GM12878 (cell line): Measurements from ENCODE around the gene KLF14. TPM values are rescaled to one million over a fixed set of nuclear protein-coding genes. Genes with fewer than 3 reads are reported as not detected.

ENCODE experiments used
- ATAC-seq: fragments of 200-7000 bp; cut with Tn5 transposase; 3 replicates; pipeline ENCODE4 v1.9.1; 2020; ENCODE audit warnings: mild to moderate bottlenecking, moderate library complexity
- BruUV-seq: library from RNA; stranded (reverse); fragments of 400-500 nt; replicated peaks from 2 replicates; lab custom pipeline; 2021; lab: Mats Ljungman, UMichigan
- CTCF ChIA-PET: fragments of 300-600 bp; sonication (Branson Sonifier 250); formaldehyde crosslinking; extraction: SDS; loops from one replicate; lab custom pipeline; 2021; ENCODE audit warnings: inconsistent platforms; lab: Yijun Ruan, JAX
- POLR2A ChIA-PET: fragments of 350-600 bp; formaldehyde crosslinking; extraction: SDS; loops from one replicate; lab custom pipeline; 2021; ENCODE audit warnings: inconsistent platforms; lab: Charles Lee
- RAD21 ChIA-PET: fragments of 300-600 bp; sonication (Branson Sonifier 250); formaldehyde crosslinking; loops from one replicate; lab custom pipeline; 2023; ENCODE audit warnings: antibody characterized with exemption; ENCODE audit not compliant: unreplicated experiment; lab: Charles Lee
- SMC1A ChIA-PET: fragments of 300-600 bp; sonication (Branson Sonifier 250); formaldehyde crosslinking; loops from one replicate; lab custom pipeline; 2023; ENCODE audit not compliant: unreplicated experiment, uncharacterized antibody; lab: Charles Lee
- DNase-seq: peaks from one replicate; pipeline ENCODE4 v3.0.0-alpha.2; 2011; ENCODE audit warnings: low read depth, low spot score
- FAIRE-seq: peaks from 3 replicates; lab custom pipeline; 2011; peaks lifted over from hg19 to GRCh38; lab: Jason Lieb, UNC
- H2AFZ ChIP-seq: 2 replicates; pipeline ENCODE4 v1.6.0; 2011; ENCODE audit warnings: low read depth, low read length, control low read depth; ENCODE audit not compliant: control insufficient read depth
- H3K27ac ChIP-seq: 2 replicates; pipeline ENCODE4 v1.5.1; 2011; ENCODE audit warnings: control low read depth; ENCODE audit not compliant: control insufficient read depth, insufficient read depth
- H3K27me3 ChIP-seq, 2 experiments: replicated peaks in 1 of 2; 2 replicates each; pipeline versions ENCODE4 v1.6.0 to v1.6.1; 2011; ENCODE audit warnings: low read length in 1 of 2; ENCODE audit not compliant: control insufficient read depth in 2 of 2, insufficient read depth in 2 of 2
- H3K36me3 ChIP-seq, 2 experiments: 2 replicates each; pipeline ENCODE4 v1.5.1; 2011; ENCODE audit warnings: low read length in 1 of 2; ENCODE audit not compliant: control insufficient read depth in 2 of 2, insufficient read depth in 2 of 2
- H3K4me1 ChIP-seq: 2 replicates; pipeline ENCODE4 v1.6.1; 2011; ENCODE audit warnings: mild to moderate bottlenecking, low read length, moderate library complexity, mixed read lengths; ENCODE audit not compliant: control insufficient read depth, insufficient read depth
- H3K4me2 ChIP-seq: 2 replicates; pipeline ENCODE4 v1.6.0; 2011; ENCODE audit warnings: control low read depth; ENCODE audit not compliant: control insufficient read depth, insufficient read depth
- H3K4me3 ChIP-seq: fragments of 200-600 bp; sonication (generic); 2 replicates; pipeline ENCODE4 v1.5.1; 2016
- H3K79me2 ChIP-seq: 2 replicates; pipeline ENCODE4 v1.6.0; 2011; ENCODE audit warnings: low read length; ENCODE audit not compliant: control insufficient read depth, insufficient read depth
- H3K9ac ChIP-seq: 2 replicates; pipeline ENCODE4 v1.8.0; 2011; ENCODE audit warnings: low read length, control low read depth, mixed read lengths; ENCODE audit not compliant: control insufficient read depth, insufficient read depth
- H3K9me3 ChIP-seq: replicated peaks from 3 replicates; pipeline ENCODE4 v1.5.1; 2011; ENCODE audit warnings: mild to moderate bottlenecking, low read length; ENCODE audit not compliant: control insufficient read depth, insufficient read depth
- H4K20me1 ChIP-seq: 2 replicates; pipeline ENCODE4 v1.6.0; 2011; ENCODE audit not compliant: control insufficient read depth, insufficient read depth
- CHD1 ChIP-seq: IDR thresholded peaks from 2 replicates; pipeline ENCODE4 v1.6.1; 2012; ENCODE audit warnings: low read depth, low read length, improper control_type of control experiment
- FOS ChIP-seq: IDR thresholded peaks from 3 replicates; pipeline ENCODE4 v1.6.1; 2011; ENCODE audit warnings: borderline replicate concordance; ENCODE audit not compliant: insufficient read length; ENCODE audit errors: extremely low read depth
- HDGF ChIP-seq: fragments of 450-650 bp; IDR thresholded peaks from 2 replicates; pipeline ENCODE4 v1.6.1; 2016; ENCODE audit warnings: antibody characterized with exemption
- KLF5 ChIP-seq: fragments of 450-650 bp; IDR thresholded peaks from 2 replicates; pipeline ENCODE4 v1.6.1; 2014; ENCODE audit warnings: mild to moderate bottlenecking; ENCODE audit not compliant: partially characterized antibody
- LARP7 ChIP-seq: fragments of 450-650 bp; IDR thresholded peaks from 2 replicates; pipeline ENCODE4 v1.6.1; 2017; ENCODE audit warnings: mild to moderate bottlenecking
- MEF2A ChIP-seq: IDR thresholded peaks from 2 replicates; pipeline ENCODE4 v1.6.1; 2011; ENCODE audit warnings: low read depth, mild to moderate bottlenecking, low read length, moderate library complexity; ENCODE audit not compliant: insufficient read depth
- MEF2B ChIP-seq: fragments of 450-650 bp; IDR thresholded peaks from 2 replicates; pipeline ENCODE4 v1.6.1; 2018; ENCODE audit warnings: mild to moderate bottlenecking, moderate library complexity; ENCODE audit not compliant: partially characterized antibody, poor library complexity, severe bottlenecking
- MTA3 ChIP-seq: IDR thresholded peaks from 2 replicates; pipeline ENCODE4 v1.6.1; 2012; ENCODE audit warnings: low read length, inconsistent platforms, borderline replicate concordance
- NR2C1 ChIP-seq: fragments of 450-650 bp; IDR thresholded peaks from 2 replicates; pipeline ENCODE4 v1.6.1; 2017; ENCODE audit warnings: antibody characterized with exemption, mild to moderate bottlenecking, moderate library complexity
- POLR2AphosphoS2 ChIP-seq: IDR thresholded peaks from 2 replicates; pipeline ENCODE4 v1.6.1; 2011; ENCODE audit warnings: low read depth, mild to moderate bottlenecking, low read length, improper control_type of control experiment, moderate library complexity
- RAD21 ChIP-seq: IDR thresholded peaks from 2 replicates; pipeline ENCODE4 v1.6.1; 2011; ENCODE audit warnings: mild to moderate bottlenecking, low read depth, low read length, moderate library complexity; ENCODE audit not compliant: insufficient read depth
- ZBED1 ChIP-seq: IDR thresholded peaks from 2 replicates; pipeline ENCODE4 v1.6.1; 2016; ENCODE audit warnings: borderline replicate concordance
- ZNF217 ChIP-seq: fragments of 450-650 bp; IDR thresholded peaks from 2 replicates; pipeline ENCODE4 v1.6.1; 2017; ENCODE audit warnings: antibody characterized with exemption, mild to moderate bottlenecking
- WGBS: methylation state at CpG from one replicate; pipeline ENCODE4 v1.1.6; 2016; ENCODE audit warnings: low lambda C conversion rate; ENCODE audit not compliant: insufficient replicate concordance, insufficient coverage; ENCODE audit errors: missing lambda C conversion rate; 5-methylcytosine and 5-hydroxymethylcytosine counted together
- in situ Hi-C: fragments of 300-500 bp; cut with MboI; formaldehyde crosslinking; loops from 9 replicates; pipeline ENCODE4 v1.14.3; 2018; ENCODE audit warnings: mixed read lengths
- intact Hi-C: fragments of 100-400 bp; cut with micrococcal nuclease; formaldehyde crosslinking; loops from one replicate; pipeline ENCODE4 v1.14.2; 2022; ENCODE audit not compliant: unreplicated experiment
- polyA plus RNA-seq, 11 experiments: library from polyadenylated mRNA; depleted of rRNA in 4 of 11; unstranded in 6 of 11; stranded (reverse) in 5 of 11; fragments of >200 nt; fragmentation: Nextera tagmentation in 4 of 11; fragmentation: Illumina TruSeq in 1 of 11; extraction: Ambion mirVana in 4 of 11; extraction: Trizol in 1 of 11; gene quantifications; 1 replicate in 1 of 11; 2 replicates in 10 of 11; pipeline versions ENCODE4 v1.2.1 to v1.2.3, GENCODE V29; 2011 to 2016; ENCODE audit warnings: inconsistent platforms in 2 of 11, missing spikeins in 2 of 11, low read depth in 1 of 11
- total RNA-seq, 4 experiments: library from RNA; depleted of rRNA in 3 of 4; stranded (reverse); fragments of >200 nt in 3 of 4; fragmentation: Illumina TruSeq in 1 of 4; extraction: Trizol in 1 of 4; gene quantifications; 2 replicates each; pipeline versions ENCODE4 v1.2.1 to v1.2.3, GENCODE V29; 2013 to 2021
- TF ChIP-seq, protein P1 (sequence below): fragments of 450-650 bp; IDR thresholded peaks from 2 replicates; pipeline ENCODE4 v1.6.1; 2018; ENCODE audit warnings: borderline replicate concordance, mild to moderate bottlenecking; ENCODE audit not compliant: partially characterized antibody
- TF ChIP-seq, protein P2 (sequence below): fragments of 150-350 bp; IDR thresholded peaks from 2 replicates; pipeline ENCODE4 v1.6.1; 2014; ENCODE audit warnings: mild to moderate bottlenecking, low read depth, low read length
- TF ChIP-seq, protein P3 (sequence below): fragments of 450-650 bp; IDR thresholded peaks from 2 replicates; pipeline ENCODE4 v1.6.1; 2017; ENCODE audit warnings: borderline replicate concordance

Gene KLF14
- total and polyA plus RNA-seq, 10 of the 15 experiments (the other 5 are each of a cell fraction or from before 2014, with no cell fraction given), result 0.06 TPM; not detected in 9

DNA sequence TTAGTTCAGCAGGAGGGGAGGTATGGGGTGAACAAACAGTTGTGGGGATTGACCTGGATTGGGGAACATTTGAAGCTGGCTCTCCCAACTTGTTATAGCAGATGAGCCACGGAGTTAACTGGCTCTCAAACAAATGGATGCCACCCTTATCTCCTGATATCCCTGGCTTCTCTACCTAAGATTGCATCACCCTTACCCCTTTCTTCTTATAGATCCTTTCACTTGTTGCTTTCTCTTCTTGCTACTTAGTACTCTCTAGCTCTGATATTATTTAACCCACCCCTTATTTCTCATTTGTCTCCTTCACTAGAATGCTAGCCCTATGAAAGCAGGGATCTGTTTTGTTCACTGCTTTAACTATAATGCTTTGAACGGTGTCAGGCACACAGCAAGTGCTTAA, 22.3 kb upstream of the KLF14 start (continued):
- TF ChIP-seq MTA3 (no peak), MEF2A (no peak), LARP7 (no peak), HDGF (no peak), CHD1 (no peak)
- TF ChIP-seq, protein P1, sequence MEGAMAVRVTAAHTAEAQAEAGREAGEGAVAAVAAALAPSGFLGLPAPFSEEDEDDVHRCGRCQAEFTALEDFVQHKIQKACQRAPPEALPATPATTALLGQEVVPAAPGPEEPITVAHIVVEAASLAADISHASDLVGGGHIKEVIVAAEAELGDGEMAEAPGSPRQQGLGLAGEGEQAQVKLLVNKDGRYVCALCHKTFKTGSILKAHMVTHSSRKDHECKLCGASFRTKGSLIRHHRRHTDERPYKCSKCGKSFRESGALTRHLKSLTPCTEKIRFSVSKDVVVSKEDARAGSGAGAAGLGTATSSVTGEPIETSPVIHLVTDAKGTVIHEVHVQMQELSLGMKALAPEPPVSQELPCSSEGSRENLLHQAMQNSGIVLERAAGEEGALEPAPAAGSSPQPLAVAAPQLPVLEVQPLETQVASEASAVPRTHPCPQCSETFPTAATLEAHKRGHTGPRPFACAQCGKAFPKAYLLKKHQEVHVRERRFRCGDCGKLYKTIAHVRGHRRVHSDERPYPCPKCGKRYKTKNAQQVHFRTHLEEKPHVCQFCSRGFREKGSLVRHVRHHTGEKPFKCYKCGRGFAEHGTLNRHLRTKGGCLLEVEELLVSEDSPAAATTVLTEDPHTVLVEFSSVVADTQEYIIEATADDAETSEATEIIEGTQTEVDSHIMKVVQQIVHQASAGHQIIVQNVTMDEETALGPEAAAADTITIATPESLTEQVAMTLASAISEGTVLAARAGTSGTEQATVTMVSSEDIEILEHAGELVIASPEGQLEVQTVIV, result no peak

DNA sequence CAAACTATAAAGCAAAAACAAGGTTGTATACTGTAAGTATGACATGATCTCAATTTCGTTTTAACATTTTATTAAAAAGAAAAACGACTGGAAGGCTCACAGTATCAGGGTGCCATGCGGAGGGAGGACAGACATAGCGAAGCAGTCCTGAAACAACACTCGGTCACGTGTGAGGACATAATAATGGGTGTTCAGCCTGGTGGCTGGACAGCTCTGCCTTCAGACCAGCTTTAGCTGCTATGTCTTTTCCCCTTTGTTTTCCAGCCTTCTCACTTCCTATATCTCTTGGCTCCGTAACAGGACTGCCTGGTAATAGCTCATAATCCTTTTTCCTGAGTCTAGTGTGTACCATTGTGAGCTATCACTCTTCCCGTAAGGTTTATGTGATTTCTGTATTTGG, 18.4 kb upstream of the KLF14 start:
- ATAC-seq, result no peak
- H3K27me3 ChIP-seq, result no peaks in the 10 kb centered on the region; a peak in 1 of 4 replicates
- SMC1A ChIA-PET, result no interaction called here
- no peak for FAIRE-seq
- no peaks in the 10 kb centered on the region for H3K4me1 ChIP-seq
- POLR2A ChIA-PET, result no interaction called here
- no peaks in the 10 kb centered on the region for H4K20me1 ChIP-seq
- no peak for DNase-seq
- intact Hi-C loops (no loop called here), in situ Hi-C loops (no loop called here)
- 63% methylated on average over 8 of the region's 8 CpGs for WGBS
- no peaks in the 10 kb centered on the region for H3K79me2 ChIP-seq
- CTCF ChIA-PET, result interaction anchor here (1.2 kb wide), 1 partner anchor 35 kb away, joined by 3 read pairs; no protein-coding TSS in a partner anchor
- H3K4me2 ChIP-seq, result no peak overlapping the region
- H3K9ac ChIP-seq, result no peak overlapping the region
- BruUV-seq, result no TSS peak
- no peak overlapping the region for H3K27ac ChIP-seq
- RAD21 ChIA-PET, result interaction anchor here (0.9 to 1.2 kb wide), 2 partner anchors 80 to 683 kb away, joined by 3 read pairs; no protein-coding TSS in a partner anchor
- no peaks in the 10 kb centered on the region for H3K9me3 ChIP-seq
- no peaks in the 10 kb centered on the region for H3K36me3 ChIP-seq
- H3K4me3 ChIP-seq, result no peak overlapping the region
- H2AFZ ChIP-seq, result no peak overlapping the region
- no peak for TF ChIP-seq NR2C1
- no peak for TF ChIP-seq MEF2A
- TF ChIP-seq, protein P2, sequence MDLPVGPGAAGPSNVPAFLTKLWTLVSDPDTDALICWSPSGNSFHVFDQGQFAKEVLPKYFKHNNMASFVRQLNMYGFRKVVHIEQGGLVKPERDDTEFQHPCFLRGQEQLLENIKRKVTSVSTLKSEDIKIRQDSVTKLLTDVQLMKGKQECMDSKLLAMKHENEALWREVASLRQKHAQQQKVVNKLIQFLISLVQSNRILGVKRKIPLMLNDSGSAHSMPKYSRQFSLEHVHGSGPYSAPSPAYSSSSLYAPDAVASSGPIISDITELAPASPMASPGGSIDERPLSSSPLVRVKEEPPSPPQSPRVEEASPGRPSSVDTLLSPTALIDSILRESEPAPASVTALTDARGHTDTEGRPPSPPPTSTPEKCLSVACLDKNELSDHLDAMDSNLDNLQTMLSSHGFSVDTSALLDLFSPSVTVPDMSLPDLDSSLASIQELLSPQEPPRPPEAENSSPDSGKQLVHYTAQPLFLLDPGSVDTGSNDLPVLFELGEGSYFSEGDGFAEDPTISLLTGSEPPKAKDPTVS, result no peak
- TF ChIP-seq FOS, result no peak
- TF ChIP-seq, protein P3, sequence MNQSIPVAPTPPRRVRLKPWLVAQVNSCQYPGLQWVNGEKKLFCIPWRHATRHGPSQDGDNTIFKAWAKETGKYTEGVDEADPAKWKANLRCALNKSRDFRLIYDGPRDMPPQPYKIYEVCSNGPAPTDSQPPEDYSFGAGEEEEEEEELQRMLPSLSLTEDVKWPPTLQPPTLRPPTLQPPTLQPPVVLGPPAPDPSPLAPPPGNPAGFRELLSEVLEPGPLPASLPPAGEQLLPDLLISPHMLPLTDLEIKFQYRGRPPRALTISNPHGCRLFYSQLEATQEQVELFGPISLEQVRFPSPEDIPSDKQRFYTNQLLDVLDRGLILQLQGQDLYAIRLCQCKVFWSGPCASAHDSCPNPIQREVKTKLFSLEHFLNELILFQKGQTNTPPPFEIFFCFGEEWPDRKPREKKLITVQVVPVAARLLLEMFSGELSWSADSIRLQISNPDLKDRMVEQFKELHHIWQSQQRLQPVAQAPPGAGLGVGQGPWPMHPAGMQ, result no peak
- no peak for TF ChIP-seq ZBED1
- no peak for TF ChIP-seq POLR2AphosphoS2
- no peak for TF ChIP-seq RAD21
- TF ChIP-seq KLF5, result no peak
- no peak for TF ChIP-seq ZNF217
- no peak for TF ChIP-seq MEF2B
